Natural killer cell (primary cell): ENCODE measurements around the gene IFT122. TPM values are rescaled to one million over a fixed set of nuclear protein-coding genes. Genes with fewer than 3 reads are reported as not detected.
"Not testable (repeated sequence)": the region's sequence is repeated elsewhere in the genome, so short reads cannot be mapped to it uniquely, and the experiment has no call there.

Source experiments
- ATAC-seq, 3 donors: fragments of 150-1000 bp in 2 of 3; fragments of 200-7000 bp in 1 of 3; cut with Tn5 transposase; 1 replicate in 1 of 3; 2 replicates in 2 of 3; pipeline ENCODE4 v1.10.0; 2021; ENCODE audit warnings: mild to moderate bottlenecking in 2 of 3, moderate library complexity in 2 of 3
- DNase-seq, 2 donors: peaks; one replicate each; pipeline versions ENCODE4 v3.0.0 to v3.0.0-alpha.2; 2013 to 2021; ENCODE audit warnings: mixed read lengths in 1 of 2
- H3K27ac ChIP-seq: one replicate; pipeline ENCODE4 v1.5.1; 2013; ENCODE audit warnings: mild to moderate bottlenecking, low read length
- H3K27me3 ChIP-seq: one replicate; pipeline ENCODE4 v1.6.1; 2013; ENCODE audit warnings: low read length; ENCODE audit not compliant: control insufficient read depth, insufficient read depth
- H3K36me3 ChIP-seq: one replicate; pipeline ENCODE4 v1.6.1; 2013; ENCODE audit warnings: low read length; ENCODE audit not compliant: control insufficient read depth, insufficient read depth
- H3K4me1 ChIP-seq: one replicate; pipeline ENCODE4 v1.6.1; 2013; ENCODE audit warnings: low read length; ENCODE audit not compliant: control insufficient read depth, insufficient read depth
- H3K4me3 ChIP-seq: one replicate; pipeline ENCODE4 v1.5.1; 2013; ENCODE audit warnings: low read length
- H3K9me3 ChIP-seq: one replicate; pipeline ENCODE4 v1.6.1; 2013; ENCODE audit warnings: low read length; ENCODE audit not compliant: control insufficient read depth, insufficient read depth
- H3K27ac Mint-ChIP-seq, 2 donors: one replicate each; pipeline ENCODE4 v1.8.0; 2022; ENCODE audit warnings: mild to moderate bottlenecking in 2 of 2, mixed read lengths in 2 of 2, moderate library complexity in 1 of 2
- H3K27me3 Mint-ChIP-seq, 2 donors: one replicate each; pipeline ENCODE4 v1.8.0; 2022; ENCODE audit warnings: low read depth in 2 of 2, mixed read lengths in 2 of 2
- H3K36me3 Mint-ChIP-seq: one replicate; pipeline ENCODE4 v1.8.0; 2022; ENCODE audit warnings: mixed read lengths
- H3K4me1 Mint-ChIP-seq, 2 donors: one replicate each; pipeline ENCODE4 v1.8.0; 2022; ENCODE audit warnings: mixed read lengths in 2 of 2
- H3K4me3 Mint-ChIP-seq: one replicate; pipeline ENCODE4 v1.8.0; 2022; ENCODE audit warnings: mild to moderate bottlenecking, moderate library complexity, mixed read lengths
- H3K9me3 Mint-ChIP-seq, 2 donors: one replicate each; pipeline ENCODE4 v1.8.0; 2022; ENCODE audit warnings: mixed read lengths in 2 of 2
- CTCF ChIP-seq: fragments of 200-600 bp; IDR thresholded peaks from one replicate; pipeline ENCODE4 v1.8.0; 2022; ENCODE audit warnings: antibody characterized with exemption
- WGBS: methylation state at CpG from one replicate; pipeline ENCODE4 v1.1.7; 2013; ENCODE audit warnings: missing lambda C conversion rate; ENCODE audit not compliant: insufficient coverage; 5-methylcytosine and 5-hydroxymethylcytosine counted together
- intact Hi-C: fragments of 100-400 bp; cut with micrococcal nuclease; formaldehyde crosslinking; loops from one replicate; pipeline ENCODE4 v1.14.2; 2022
- total RNA-seq, 4 donors: library from RNA; stranded (reverse); fragments of 120-200 nt in 1 of 4; gene quantifications; one replicate each; pipeline versions ENCODE4 v1.2.3 to v1.2.4, GENCODE V29; 2013 to 2022

The IFT122 gene
- total RNA-seq, 3 donors from 2014 or later (not counting 1 experiment from before 2014, with no cell fraction given): 20.7 to 26.6 (median 23.9) TPM

- Mint-ChIP-seq H3K4me1 (no peaks in the 10 kb centered on the region), H3K9me3 (no peaks in the 10 kb centered on the region), H3K4me3 (no peak overlapping the region), H3K27ac (no peak overlapping the region), H3K27me3 (peaks cover 0 to 5% of the 10 kb centered on the region in 2 donors), H3K36me3 (no peaks in the 10 kb centered on the region)
- no peak for TF ChIP-seq CTCF
- Histone ChIP-seq H3K36me3 (no peaks in the 10 kb centered on the region), H3K4me1 (no peaks in the 10 kb centered on the region), H3K27ac (no peak overlapping the region), H3K4me3 (no peak overlapping the region), H3K27me3 (no peaks in the 10 kb centered on the region), H3K9me3 (no peaks in the 10 kb centered on the region)
- intact Hi-C loops: no loop called here
- ATAC-seq (no peak), DNase-seq (no peak)
- 87% methylated on average over 16 of the region's 17 CpGs for WGBS
Measured at GRCh38 chr3:129410971-129411370, 29.1 kb upstream of the IFT122 start.

GRCh38 chr3:129412542-129413198 is 27.4 kb upstream of the IFT122 start:
- H3K36me3 Mint-ChIP-seq: no peaks in the 10 kb centered on the region
- intact Hi-C loops: no loop called here
- no peaks in the 10 kb centered on the region for H3K9me3 Mint-ChIP-seq
- TF ChIP-seq CTCF: no peak
- no peak overlapping the region for H3K27ac Mint-ChIP-seq
- Histone ChIP-seq H3K4me1 (no peaks in the 10 kb centered on the region), H3K36me3 (no peaks in the 10 kb centered on the region), H3K9me3 (no peaks in the 10 kb centered on the region), H3K27me3 (no peaks in the 10 kb centered on the region), H3K27ac (no peak overlapping the region), H3K4me3 (no peak overlapping the region)
- DNase-seq (no peak), ATAC-seq (no peak)
- no peaks in the 10 kb centered on the region for H3K4me1 Mint-ChIP-seq
- 93% methylated on average over 6 of the region's 6 CpGs for WGBS
- H3K27me3 Mint-ChIP-seq: peaks cover 0 to 5% of the 10 kb centered on the region in 2 donors
- no peak overlapping the region for H3K4me3 Mint-ChIP-seq

- H3K27me3 ChIP-seq, ATAC-seq, H3K4me3 ChIP-seq, H3K36me3 Mint-ChIP-seq, H3K4me3 Mint-ChIP-seq, H3K27ac ChIP-seq, H3K9me3 ChIP-seq, H3K9me3 Mint-ChIP-seq, H3K36me3 ChIP-seq, H3K4me1 Mint-ChIP-seq, H3K4me1 ChIP-seq, H3K27ac Mint-ChIP-seq, H3K27me3 Mint-ChIP-seq, intact Hi-C loops, DNase-seq: not testable (repeated sequence)
- 70% methylated on average over 3 of the region's 3 CpGs for WGBS
Measured at GRCh38 chr3:129413238-129413637, 26.8 kb upstream of the IFT122 start.

- peaks cover 0 to 5% of the 10 kb centered on the region in 2 donors for H3K27me3 Mint-ChIP-seq
- no peak overlapping the region for H3K4me3 ChIP-seq
- no peaks in the 10 kb centered on the region for H3K9me3 ChIP-seq
- no peaks in the 10 kb centered on the region for H3K36me3 ChIP-seq
- H3K27me3 ChIP-seq: no peaks in the 10 kb centered on the region
- H3K27ac Mint-ChIP-seq: no peak overlapping the region
- 79% methylated on average over 4 of the region's 4 CpGs for WGBS
- H3K4me1 Mint-ChIP-seq: no peaks in the 10 kb centered on the region
- DNase-seq (no peak), ATAC-seq (no peak)
- no peak overlapping the region for H3K4me3 Mint-ChIP-seq
- H3K27ac ChIP-seq: no peak overlapping the region
- no peaks in the 10 kb centered on the region for H3K36me3 Mint-ChIP-seq
- no peak for TF ChIP-seq CTCF
- H3K4me1 ChIP-seq: no peaks in the 10 kb centered on the region
- intact Hi-C loops: no loop called here
- no peaks in the 10 kb centered on the region for H3K9me3 Mint-ChIP-seq
Measured at GRCh38 chr3:129413687-129414506, 26.1 kb upstream of the IFT122 start.
